Trophoblast cell (in vitro differentiated cells and primary cell): ENCODE measurements around the gene KCNQ1.

Source experiments
- DNase-seq, 2 donors: peaks; one replicate each; pipeline ENCODE4 v3.0.0-alpha.2; 2016
- H2AFZ ChIP-seq: 2 replicates; pipeline ENCODE4 v1.6.1; 2013; ENCODE audit warnings: low read length, moderate library complexity, mild to moderate bottlenecking; ENCODE audit not compliant: insufficient read depth, poor library complexity
- H2AK5ac ChIP-seq: 2 replicates; pipeline ENCODE4 v1.6.1; 2013; ENCODE audit warnings: mild to moderate bottlenecking, low read length
- H2BK120ac ChIP-seq: 2 replicates; pipeline ENCODE4 v1.6.1; 2013; ENCODE audit warnings: low read length, mild to moderate bottlenecking, moderate library complexity; ENCODE audit not compliant: insufficient read depth, poor library complexity
- H2BK12ac ChIP-seq: 2 replicates; pipeline ENCODE4 v1.6.1; 2013; ENCODE audit warnings: mild to moderate bottlenecking, low read length, moderate library complexity
- H2BK5ac ChIP-seq: 2 replicates; pipeline ENCODE4 v1.6.1; 2013; ENCODE audit warnings: low read length, low read depth, moderate library complexity, mild to moderate bottlenecking; ENCODE audit not compliant: poor library complexity
- H3K14ac ChIP-seq: 2 replicates; pipeline ENCODE4 v1.6.1; 2013; ENCODE audit warnings: mild to moderate bottlenecking, low read length
- H3K18ac ChIP-seq: 2 replicates; pipeline ENCODE4 v1.6.1; 2013; ENCODE audit warnings: mild to moderate bottlenecking, low read length
- H3K23ac ChIP-seq: 2 replicates; pipeline ENCODE4 v1.6.1; 2013; ENCODE audit warnings: low read length
- H3K27ac ChIP-seq: 2 replicates; pipeline ENCODE4 v1.5.1; 2013; ENCODE audit warnings: low read depth, mild to moderate bottlenecking, inconsistent platforms, low read length, moderate library complexity
- H3K27me3 ChIP-seq: 2 replicates; pipeline ENCODE4 v1.6.1; 2013; ENCODE audit warnings: inconsistent platforms, mild to moderate bottlenecking, low read length, moderate library complexity; ENCODE audit not compliant: insufficient read depth
- H3K36me3 ChIP-seq, 2 experiments: 1 replicate in 1 of 2; 2 replicates in 1 of 2; pipeline ENCODE4 v1.6.1; 2013; ENCODE audit warnings: low read length in 2 of 2, mild to moderate bottlenecking in 2 of 2, moderate library complexity in 1 of 2; ENCODE audit not compliant: insufficient read depth in 2 of 2, control insufficient read depth in 1 of 2
- H3K4ac ChIP-seq: 2 replicates; pipeline ENCODE4 v1.6.1; 2013; ENCODE audit warnings: low read depth, mild to moderate bottlenecking, low read length, moderate library complexity
- H3K4me1 ChIP-seq, 2 experiments: 1 replicate in 1 of 2; 2 replicates in 1 of 2; pipeline ENCODE4 v1.6.1; 2013; ENCODE audit warnings: low read length in 2 of 2, mild to moderate bottlenecking in 2 of 2, moderate library complexity in 1 of 2; ENCODE audit not compliant: insufficient read depth in 2 of 2, control insufficient read depth in 1 of 2
- H3K4me2 ChIP-seq: 2 replicates; pipeline ENCODE4 v1.6.1; 2013; ENCODE audit warnings: inconsistent platforms, mild to moderate bottlenecking, low read length, moderate library complexity
- H3K4me3 ChIP-seq: 2 replicates; pipeline ENCODE4 v1.5.1; 2013; ENCODE audit warnings: mild to moderate bottlenecking, low read depth, low read length, inconsistent platforms
- H3K79me1 ChIP-seq: one replicate; pipeline ENCODE4 v1.6.1; 2013; ENCODE audit warnings: low read length
- H3K79me2 ChIP-seq: 2 replicates; pipeline ENCODE4 v1.6.1; 2013; ENCODE audit warnings: low read length, mild to moderate bottlenecking; ENCODE audit not compliant: control insufficient read depth, insufficient read depth, poor library complexity
- H3K9ac ChIP-seq: 2 replicates; pipeline ENCODE4 v1.6.1; 2013; ENCODE audit warnings: mild to moderate bottlenecking, low read length
- H3K9me3 ChIP-seq: 2 replicates; pipeline ENCODE4 v1.6.1; 2013; ENCODE audit warnings: low read depth, mild to moderate bottlenecking, control low read depth, inconsistent platforms, low read length; ENCODE audit not compliant: insufficient read depth
- H4K12ac ChIP-seq: 2 replicates; pipeline ENCODE4 v1.6.1; 2013; ENCODE audit warnings: low read depth, mild to moderate bottlenecking, low read length, moderate library complexity
- H4K8ac ChIP-seq: 2 replicates; pipeline ENCODE4 v1.6.1; 2013; ENCODE audit warnings: low read depth, mild to moderate bottlenecking, low read length, moderate library complexity
- H4K91ac ChIP-seq: one replicate; pipeline ENCODE4 v1.6.1; 2013; ENCODE audit warnings: low read depth, mild to moderate bottlenecking, low read length, moderate library complexity
- WGBS: extraction: QIAGEN DNeasy Blood & Tissue Kit; methylation state at CpG from one replicate; pipeline ENCODE4 v1.1.7; 2013; ENCODE audit warnings: missing lambda C conversion rate; ENCODE audit not compliant: insufficient read length, insufficient coverage; ENCODE audit errors: extremely low coverage; 5-methylcytosine and 5-hydroxymethylcytosine counted together

The KCNQ1 gene

DNA sequence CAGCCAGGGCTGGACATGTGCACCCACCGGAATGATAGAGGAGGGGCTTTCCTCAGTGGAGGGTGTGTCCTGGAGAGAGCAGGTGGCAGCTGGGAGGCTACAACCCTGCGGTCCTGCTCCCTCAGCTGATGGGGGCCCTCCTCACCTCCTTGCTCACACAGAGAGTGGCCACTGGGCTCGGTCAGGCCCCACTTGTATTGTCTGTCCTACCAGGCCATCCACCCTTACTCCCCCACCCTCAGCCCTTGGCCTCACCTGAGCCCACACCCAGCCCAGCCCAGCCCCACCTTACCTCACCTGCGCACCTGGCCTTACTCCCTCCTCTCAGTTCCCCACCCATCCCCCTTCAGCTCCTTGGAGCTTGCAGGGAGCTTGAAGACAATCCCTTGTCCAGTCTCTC is 3.6 kb upstream of the KCNQ1 start:
- Histone ChIP-seq H3K4me3 (no peak overlapping the region), H2BK5ac (no peak overlapping the region), H3K27me3 (peaks cover 27% of the 10 kb centered on the region), H3K4me1 (no peaks in the 10 kb centered on the region), H4K91ac (no peak overlapping the region), H3K9me3 (peaks cover 14% of the 10 kb centered on the region), H4K12ac (no peak overlapping the region), H2AFZ (no peak overlapping the region), H3K36me3 (no peaks in the 10 kb centered on the region), H3K4ac (no peak overlapping the region), H3K14ac (no peak overlapping the region), H3K9ac (no peak overlapping the region), H3K27ac (no peak overlapping the region), H3K4me2 (no peak overlapping the region), H3K18ac (no peak overlapping the region), H2AK5ac (no peak overlapping the region), H2BK12ac (no peak overlapping the region), H3K79me1 (no peaks in the 10 kb centered on the region), H3K79me2 (no peaks in the 10 kb centered on the region), H4K8ac (no peak overlapping the region), H2BK120ac (no peak overlapping the region), H3K23ac (no peak overlapping the region)
- no peak for DNase-seq
- no CpG with 5 or more reads among the region's 4 CpGs for WGBS

DNA sequence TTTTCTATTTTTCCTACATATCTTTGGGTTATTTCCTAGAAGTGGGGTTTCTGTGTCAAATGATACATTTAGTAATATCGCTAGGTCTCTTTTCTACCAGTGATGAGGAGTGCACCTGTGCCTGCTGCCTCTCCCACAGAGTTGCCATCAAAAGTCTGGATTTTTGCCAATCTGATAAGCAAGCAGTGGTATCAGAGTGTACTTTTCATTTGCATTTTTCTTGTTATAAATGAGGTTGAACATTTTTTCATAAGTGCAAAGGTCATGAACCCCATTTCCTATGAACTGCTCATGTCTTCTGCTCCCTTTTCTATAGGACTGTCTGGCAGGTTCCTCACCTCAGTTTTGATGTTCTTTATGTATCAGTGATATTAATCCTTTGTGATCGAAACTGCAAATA is 2.2 kb upstream of the KCNQ1 start:
- Histone ChIP-seq H3K27ac (no peak overlapping the region), H3K9ac (no peak overlapping the region), H3K14ac (no peak overlapping the region), H3K4me3 (no peak overlapping the region), H4K91ac (no peak overlapping the region), H3K9me3 (peaks cover 11% of the 10 kb centered on the region), H3K79me1 (no peaks in the 10 kb centered on the region), H3K4me2 (no peak overlapping the region), H3K4me1 (no peaks in the 10 kb centered on the region), H3K27me3 (peaks cover 33% of the 10 kb centered on the region), H4K12ac (no peak overlapping the region), H2AK5ac (no peak overlapping the region), H3K79me2 (no peaks in the 10 kb centered on the region), H2AFZ (no peak overlapping the region), H2BK5ac (no peak overlapping the region), H4K8ac (no peak overlapping the region), H3K4ac (no peak overlapping the region), H3K36me3 (no peaks in the 10 kb centered on the region), H2BK120ac (no peak overlapping the region), H3K18ac (no peak overlapping the region), H3K23ac (no peak overlapping the region), H2BK12ac (no peak overlapping the region)
- DNase-seq: no peak
- no CpG with 5 or more reads among the region's 2 CpGs for WGBS

- Histone ChIP-seq H3K27ac (no peak overlapping the region), H3K9me3 (peaks cover 11% of the 10 kb centered on the region), H2BK5ac (no peak overlapping the region), H2BK12ac (no peak overlapping the region), H2AK5ac (no peak overlapping the region), H2AFZ (no peak overlapping the region), H3K4me3 (no peak overlapping the region), H4K12ac (no peak overlapping the region), H3K79me1 (no peaks in the 10 kb centered on the region), H3K79me2 (no peaks in the 10 kb centered on the region), H3K36me3 (no peaks in the 10 kb centered on the region), H3K27me3 (peaks cover 33% of the 10 kb centered on the region), H3K4me2 (no peak overlapping the region), H3K23ac (no peak overlapping the region), H3K18ac (no peak overlapping the region), H2BK120ac (no peak overlapping the region), H3K4ac (no peak overlapping the region), H3K9ac (no peak overlapping the region), H3K14ac (no peak overlapping the region), H4K8ac (no peak overlapping the region), H4K91ac (no peak overlapping the region), H3K4me1 (no peaks in the 10 kb centered on the region)
- WGBS: no CpG with 5 or more reads among the region's 11 CpGs
- no peak for DNase-seq
Observed at GRCh38 chr11:2443406-2443805, 1.4 kb upstream of the KCNQ1 start.

- Histone ChIP-seq H4K8ac (no peak within 1 kb of the TSS), H2AFZ (no peak within 1 kb of the TSS), H3K79me1 (no peaks in the 10 kb centered on the region), H2BK5ac (no peak within 1 kb of the TSS), H2BK12ac (no peak within 1 kb of the TSS), H2BK120ac (no peak within 1 kb of the TSS), H3K27me3 (peaks cover 33% of the 10 kb centered on the region), H3K4me2 (peak within 1 kb of the TSS; percentile 52), H3K18ac (no peak within 1 kb of the TSS), H3K36me3 (no peaks in the 10 kb centered on the region), H3K9ac (no peak within 1 kb of the TSS), H3K23ac (no peak within 1 kb of the TSS), H4K12ac (no peak within 1 kb of the TSS), H4K91ac (no peak within 1 kb of the TSS), H3K4ac (no peak within 1 kb of the TSS), H3K9me3 (peaks cover 11% of the 10 kb centered on the region), H2AK5ac (no peak within 1 kb of the TSS), H3K4me1 (no peaks in the 10 kb centered on the region), H3K4me3 (no peak within 1 kb of the TSS), H3K14ac (no peak within 1 kb of the TSS), H3K79me2 (no peaks in the 10 kb centered on the region), H3K27ac (no peak within 1 kb of the TSS)
- no peak for DNase-seq
- no CpG with 5 or more reads among the region's 64 CpGs for WGBS
Observed at GRCh38 chr11:2443881-2444820, 657 bp upstream of the KCNQ1 start, which contains the start of gene TRPM5. TSS of gene TRPM5 (minus strand) at chr11:2444514. CDS start at chr11:2423036, 21,478 bp downstream.
